ENCODE measurements around the gene ELK4. TPM values are rescaled to one million over a fixed set of nuclear protein-coding genes. Genes with fewer than 3 reads are reported as not detected.

ELK4 gene
- total and polyA plus RNA-seq, 2 experiments from 2014 or later, result 5.1 to 19.7 TPM

DNA sequence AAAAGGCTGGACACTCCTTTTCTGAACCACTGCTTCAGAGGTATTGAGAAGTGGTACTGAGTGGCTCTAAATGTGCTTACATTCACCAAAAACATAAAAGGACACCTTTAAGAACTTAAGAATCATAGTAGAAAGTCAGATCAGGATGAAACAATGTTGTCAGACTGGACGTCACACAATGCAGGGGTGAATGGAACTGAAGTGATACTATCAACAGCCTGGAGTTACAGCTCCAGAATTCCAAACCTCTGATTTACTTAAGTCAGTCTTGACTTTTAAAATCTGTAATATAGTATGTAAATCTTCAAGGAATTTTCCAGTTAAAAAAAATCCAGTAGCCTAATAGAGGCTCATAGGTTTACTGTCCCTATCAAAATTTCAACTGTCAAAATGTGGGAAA, 19.3 kb downstream of the ELK4 start (continued):
- TF ChIP-seq, protein P1, sequence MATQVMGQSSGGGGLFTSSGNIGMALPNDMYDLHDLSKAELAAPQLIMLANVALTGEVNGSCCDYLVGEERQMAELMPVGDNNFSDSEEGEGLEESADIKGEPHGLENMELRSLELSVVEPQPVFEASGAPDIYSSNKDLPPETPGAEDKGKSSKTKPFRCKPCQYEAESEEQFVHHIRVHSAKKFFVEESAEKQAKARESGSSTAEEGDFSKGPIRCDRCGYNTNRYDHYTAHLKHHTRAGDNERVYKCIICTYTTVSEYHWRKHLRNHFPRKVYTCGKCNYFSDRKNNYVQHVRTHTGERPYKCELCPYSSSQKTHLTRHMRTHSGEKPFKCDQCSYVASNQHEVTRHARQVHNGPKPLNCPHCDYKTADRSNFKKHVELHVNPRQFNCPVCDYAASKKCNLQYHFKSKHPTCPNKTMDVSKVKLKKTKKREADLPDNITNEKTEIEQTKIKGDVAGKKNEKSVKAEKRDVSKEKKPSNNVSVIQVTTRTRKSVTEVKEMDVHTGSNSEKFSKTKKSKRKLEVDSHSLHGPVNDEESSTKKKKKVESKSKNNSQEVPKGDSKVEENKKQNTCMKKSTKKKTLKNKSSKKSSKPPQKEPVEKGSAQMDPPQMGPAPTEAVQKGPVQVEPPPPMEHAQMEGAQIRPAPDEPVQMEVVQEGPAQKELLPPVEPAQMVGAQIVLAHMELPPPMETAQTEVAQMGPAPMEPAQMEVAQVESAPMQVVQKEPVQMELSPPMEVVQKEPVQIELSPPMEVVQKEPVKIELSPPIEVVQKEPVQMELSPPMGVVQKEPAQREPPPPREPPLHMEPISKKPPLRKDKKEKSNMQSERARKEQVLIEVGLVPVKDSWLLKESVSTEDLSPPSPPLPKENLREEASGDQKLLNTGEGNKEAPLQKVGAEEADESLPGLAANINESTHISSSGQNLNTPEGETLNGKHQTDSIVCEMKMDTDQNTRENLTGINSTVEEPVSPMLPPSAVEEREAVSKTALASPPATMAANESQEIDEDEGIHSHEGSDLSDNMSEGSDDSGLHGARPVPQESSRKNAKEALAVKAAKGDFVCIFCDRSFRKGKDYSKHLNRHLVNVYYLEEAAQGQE (IDR thresholded peaks at IDR 0.05; ENCODE audit: unreplicated experiment), result no peak
- TF ChIP-seq STAT1 (IDR thresholded peaks at IDR 0.05; ENCODE audit: unreplicated experiment), result no peak

DNA sequence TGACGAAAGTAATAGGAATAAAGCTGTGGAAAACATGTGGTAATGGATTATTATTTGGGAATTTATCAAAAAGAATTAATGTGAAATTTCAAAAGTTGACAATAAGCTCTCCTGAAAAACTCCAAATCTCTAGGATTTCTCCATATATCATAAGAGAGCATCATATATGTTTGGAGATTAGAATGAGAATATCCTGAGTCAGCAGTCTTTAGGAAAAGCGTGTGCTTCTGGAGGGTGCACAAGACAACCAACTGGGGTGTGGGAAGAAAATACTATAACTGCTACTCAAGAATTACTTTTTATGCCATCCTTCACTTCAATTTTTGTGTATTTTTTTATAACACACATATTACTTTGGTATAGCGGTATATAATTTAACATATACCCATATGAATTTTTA, 19.7 kb downstream of the ELK4 start:
- Histone ChIP-seq H4K20me1 (replicated peaks; ENCODE audit: insufficient read depth) (peaks cover 28% of the 10 kb centered on the region), H3K27ac (ENCODE audit: low read depth) (no peak overlapping the region), H3K4me1 (ENCODE audit: insufficient read depth) (no peaks in the 10 kb centered on the region), H3F3A (replicated peaks; ENCODE audit: low read depth) (no peaks in the 10 kb centered on the region), H3K9me2 (ENCODE audit: insufficient read depth) (no peaks in the 10 kb centered on the region), H3K36me3 (ENCODE audit: insufficient read depth) (peaks cover 26% of the 10 kb centered on the region), H3K4me2 (no peak overlapping the region), H2AFZ (no peak overlapping the region), H3K4me3 (no peak overlapping the region), H3K27me3 (ENCODE audit: insufficient read depth) (no peaks in the 10 kb centered on the region), H3K79me2 (replicated peaks; ENCODE audit: insufficient read depth) (peaks cover 36% of the 10 kb centered on the region)
- no peak for DNase-seq (ENCODE audit: low spot score)
- no peak overlapping the region for H3K27ac Mint-ChIP-seq
- H3K27me3 Mint-ChIP-seq (ENCODE audit: insufficient read depth, low read depth, poor library complexity), result no peaks in the 10 kb centered on the region
- H3K4me3 Mint-ChIP-seq, result no peak overlapping the region
- H3K9me3 Mint-ChIP-seq, result no peaks in the 10 kb centered on the region
- H3K4me1 Mint-ChIP-seq, result 0 out of 3 replicates have a peak, but pooled peaks cover 4% of the 10 kb centered on the region
- H3K36me3 Mint-ChIP-seq (ENCODE audit: low read depth), result peaks cover 49% of the 10 kb centered on the region; the same call in 2 of the 3 replicates
- ATAC-seq, result no peak
- TF ChIP-seq NANOG (IDR thresholded peaks at IDR 0.05; ENCODE audit: borderline replicate concordance), result no peak
- no peak for TF ChIP-seq EZH2phosphoT487 (IDR thresholded peaks at IDR 0.05; ENCODE audit: unreplicated experiment)
- no peak for TF ChIP-seq POLR2AphosphoS5 (IDR thresholded peaks at IDR 0.05; ENCODE audit: low read depth)
- no peak for TF ChIP-seq CREB1 (CRISPR knock-in tag; IDR thresholded peaks at IDR 0.05; ENCODE audit: low read depth)
- no peak for TF ChIP-seq EZH2 (IDR thresholded peaks at IDR 0.05; ENCODE audit: low read depth, unreplicated experiment)
- TF ChIP-seq ZNF331 (CRISPR knock-in tag; IDR thresholded peaks at IDR 0.05; ENCODE audit: low read depth), result no peak
- TF ChIP-seq, protein P1 (IDR thresholded peaks at IDR 0.05; ENCODE audit: unreplicated experiment), result no peak
- TF ChIP-seq STAT1 (IDR thresholded peaks at IDR 0.05; ENCODE audit: unreplicated experiment), result no peak
- TF ChIP-seq ZNF462 (CRISPR knock-in tag; IDR thresholded peaks at IDR 0.05), result no peak
- TF ChIP-seq ZNF114 (CRISPR knock-in tag; IDR thresholded peaks at IDR 0.05), result no peak

Measured in GM23338 (cell line).